Measurements from ENCODE around the gene UGCG. TPM values are rescaled to one million over a fixed set of nuclear protein-coding genes. Genes with fewer than 3 reads are reported as not detected.

Gene UGCG
- total and polyA plus RNA-seq, 8 donors = 9.4 to 29.9 (median 13.7) TPM

DNA sequence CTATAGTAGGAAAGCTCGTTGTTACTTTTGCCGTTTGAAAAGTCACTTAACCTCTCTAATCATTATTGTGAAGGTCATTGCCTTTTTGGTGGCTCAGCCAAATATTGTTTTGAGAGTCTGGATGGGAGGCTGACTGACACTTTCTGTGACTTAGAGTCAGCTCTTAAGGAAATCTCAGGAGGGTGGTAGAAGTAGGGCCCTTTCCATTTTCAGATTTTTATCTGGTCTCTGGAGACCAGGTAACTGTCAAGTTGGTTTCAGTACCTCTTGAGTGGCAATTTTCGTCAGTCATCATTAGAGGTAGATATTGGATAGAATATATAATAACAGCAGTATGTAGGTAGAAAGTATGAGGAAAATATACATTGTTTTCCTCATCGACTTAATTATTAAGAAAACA, 23.3 kb downstream of the UGCG start:
- no peak overlapping the region for H3K4me3 ChIP-seq
- peak in 1 of 4 donors; percentile 4 for ATAC-seq
- no peak for FAIRE-seq
- peak overlapping the region in 2 of 4 donors; percentile 16 to 39 for H3K27ac ChIP-seq
- H3K9me3 ChIP-seq = no peaks in the 10 kb centered on the region
- H3K36me3 ChIP-seq = no peaks in the 10 kb centered on the region
- no peak for TF ChIP-seq CTCF (IDR thresholded peaks at IDR 0.05)
- H3K4me1 ChIP-seq = peaks cover 16 to 64% (median 40%) of the 10 kb centered on the region in 3 donors
- 44 to 49% methylated on average over 4 of the region's 4 CpGs for WGBS, 2 donors
- intact Hi-C loops (cut with DNase I) = no loop called here
- no peak for DNase-seq
- H3K27me3 ChIP-seq = no peaks in the 10 kb centered on the region

DNA sequence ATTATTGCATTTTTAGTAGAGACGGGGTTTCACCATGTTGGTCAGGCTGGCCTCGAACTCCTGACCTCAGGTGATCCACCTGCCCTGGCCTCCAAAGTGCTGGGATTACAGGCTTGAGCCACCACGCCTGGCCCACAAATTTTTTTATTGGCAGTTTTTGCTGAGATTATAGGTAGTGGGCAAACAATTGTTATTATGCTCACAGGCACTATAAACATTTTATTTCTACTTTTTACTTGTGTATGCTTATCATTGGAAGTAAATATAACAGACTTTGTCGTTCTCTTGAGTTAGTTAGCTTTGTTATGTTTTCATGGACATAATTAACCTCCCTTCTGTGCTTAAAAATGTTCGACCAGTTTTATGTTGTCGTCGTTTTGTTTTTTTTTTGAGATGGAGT, 23.9 kb downstream of the UGCG start:
- no peak for TF ChIP-seq CTCF (IDR thresholded peaks at IDR 0.05)

GRCh38 chr9:111922324-111923013, 25.9 kb downstream of the UGCG start:
- H3K27me3 ChIP-seq = no peaks in the 10 kb centered on the region
- FAIRE-seq (no peak), ATAC-seq (no peak), DNase-seq (no peak)
- no peak overlapping the region for H3K4me3 ChIP-seq
- peaks cover 22 to 65% (median 30%) of the 10 kb centered on the region in 3 donors for H3K4me1 ChIP-seq
- no peaks in the 10 kb centered on the region for H3K36me3 ChIP-seq
- H3K9me3 ChIP-seq = no peaks in the 10 kb centered on the region
- TF ChIP-seq CTCF (IDR thresholded peaks at IDR 0.05) = no peak
- H3K27ac ChIP-seq = peak overlapping the region in 1 of 4 donors; percentile 20
- intact Hi-C loops (cut with DNase I) = no loop called here

More for the DNA sequence above, 23.9 kb downstream of the UGCG start:
- Histone ChIP-seq H3K4me3 (no peak overlapping the region), H3K9me3 (no peaks in the 10 kb centered on the region), H3K36me3 (no peaks in the 10 kb centered on the region), H3K4me1 (peaks cover 15 to 64% (median 40%) of the 10 kb centered on the region in 3 donors), H3K27me3 (no peaks in the 10 kb centered on the region), H3K27ac (no peak overlapping the region)
- FAIRE-seq (no peak), DNase-seq (no peak), ATAC-seq (no peak)
- 87 to 90% methylated on average over 7 of the region's 7 CpGs for WGBS, 2 donors
- intact Hi-C loops (cut with DNase I) = no loop called here

DNA sequence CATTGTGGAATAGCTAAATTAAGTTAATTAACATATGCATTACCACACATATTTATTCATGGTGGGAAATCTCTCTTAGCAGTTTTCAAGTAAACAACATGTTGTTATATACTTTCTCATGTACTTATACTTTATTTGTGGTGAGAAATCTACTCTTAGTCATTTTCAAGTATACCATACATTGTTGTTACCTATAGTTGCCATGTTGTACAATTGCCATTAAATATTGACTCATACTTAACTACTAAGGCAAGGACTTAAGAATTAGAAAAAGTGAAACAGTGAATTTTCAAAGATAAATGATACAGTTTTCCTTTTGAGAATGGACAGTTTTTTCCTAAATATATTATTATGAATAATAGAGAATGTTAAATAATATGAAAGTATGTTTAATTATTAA, 27.7 kb downstream of the UGCG start:
- no peak for DNase-seq
- intact Hi-C loops (cut with DNase I) = no loop called here
- H3K27ac ChIP-seq = peak overlapping the region in 2 of 4 donors; percentile 56 to 75
- H3K4me1 ChIP-seq = peaks cover 29 to 66% (median 37%) of the 10 kb centered on the region in 3 donors
- FAIRE-seq = peak; percentile 59
- no peaks in the 10 kb centered on the region for H3K36me3 ChIP-seq
- ATAC-seq = no peak
- H3K9me3 ChIP-seq = no peaks in the 10 kb centered on the region
- H3K4me3 ChIP-seq = no peak overlapping the region
- no peak for TF ChIP-seq CTCF (IDR thresholded peaks at IDR 0.05)
- H3K27me3 ChIP-seq = no peaks in the 10 kb centered on the region

- Histone ChIP-seq H3K4me3 (no peak overlapping the region), H3K4me1 (peaks cover 29 to 64% (median 37%) of the 10 kb centered on the region in 3 donors), H3K36me3 (peaks cover 0 to 5% (median 0%) of the 10 kb centered on the region in 3 donors), H3K9me3 (no peaks in the 10 kb centered on the region), H3K27ac (peak overlapping the region in 3 of 4 donors; percentile 14 to 75 (median 56)), H3K27me3 (no peaks in the 10 kb centered on the region)
- FAIRE-seq (no peak), DNase-seq (no peak), ATAC-seq (peak; percentile 50 to 76 (median 66))
- WGBS, 2 donors = 27 to 33% methylated on average over 7 of the region's 7 CpGs
- no peak for TF ChIP-seq CTCF (IDR thresholded peaks at IDR 0.05)
- intact Hi-C loops (cut with DNase I) = no loop called here
Observed at GRCh38 chr9:111925017-111925770, 28.6 kb downstream of the UGCG start.
